GM19238 (cell line): ENCODE results near the gene YAP1.

Experiments used
- DNase-seq: peaks from one replicate; pipeline ENCODE4 v3.0.0; 2011; ENCODE audit warnings: low spot score; ENCODE audit not compliant: insufficient read length

YAP1 gene

DNA sequence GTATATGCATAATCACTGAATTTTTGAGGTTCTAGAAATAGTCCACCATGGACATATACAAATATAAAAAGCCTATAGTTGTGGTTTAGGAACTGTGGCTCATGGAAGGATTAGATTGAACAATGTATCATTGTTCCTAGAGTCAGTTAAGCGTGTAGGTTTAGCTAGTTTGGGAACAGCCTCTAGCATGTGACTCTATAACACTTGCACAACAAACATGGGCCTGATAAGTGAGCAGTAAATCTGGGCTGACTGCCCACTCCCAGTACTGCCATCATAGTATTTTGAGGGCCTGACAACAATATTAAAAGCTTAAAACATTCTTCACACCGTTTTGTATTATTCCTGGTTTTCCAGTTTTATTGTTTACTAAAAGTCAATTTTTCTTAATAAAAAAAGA lies 47.0 kb downstream of the YAP1 start:
- DNase-seq = no peak

DNA sequence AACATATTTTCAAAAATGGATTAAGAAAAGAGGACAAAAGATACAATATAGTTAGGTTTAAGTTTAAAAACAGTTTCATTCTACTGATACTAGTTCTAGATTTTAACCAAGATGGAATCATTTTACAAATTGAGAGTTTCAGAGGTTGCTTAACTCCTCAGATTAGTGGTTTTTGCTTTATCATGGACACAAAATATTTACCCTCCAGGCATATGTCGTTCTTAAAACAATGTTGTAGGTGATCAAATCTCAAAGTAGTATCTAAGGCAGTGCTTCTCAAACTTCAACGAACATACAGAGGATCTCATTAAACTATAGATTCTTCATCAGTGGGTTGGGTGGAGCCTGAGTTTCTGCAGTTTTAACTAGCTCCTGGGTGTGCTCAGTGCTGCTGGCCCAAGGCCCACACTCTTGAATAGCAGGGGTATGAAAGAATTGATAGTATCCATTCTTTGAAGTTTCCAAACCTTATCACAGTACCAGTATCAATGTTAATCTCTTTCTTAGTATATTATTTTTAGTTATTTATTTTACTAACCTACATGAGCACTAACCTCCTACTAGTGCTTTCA lies 48.0 kb downstream of the YAP1 start:
- no peak for DNase-seq

- DNase-seq = no peak
Measured at GRCh38 chr11:102163368-102163767, 53.1 kb downstream of the YAP1 start.

- DNase-seq = no peak
Measured at GRCh38 chr11:102166175-102167064, 56.2 kb downstream of the YAP1 start.

GRCh38 chr11:102168481-102168880 lies 58.2 kb downstream of the YAP1 start:
- DNase-seq = no peak

- no peak for DNase-seq
Measured at GRCh38 chr11:102171101-102171500, 60.9 kb downstream of the YAP1 start.

DNA sequence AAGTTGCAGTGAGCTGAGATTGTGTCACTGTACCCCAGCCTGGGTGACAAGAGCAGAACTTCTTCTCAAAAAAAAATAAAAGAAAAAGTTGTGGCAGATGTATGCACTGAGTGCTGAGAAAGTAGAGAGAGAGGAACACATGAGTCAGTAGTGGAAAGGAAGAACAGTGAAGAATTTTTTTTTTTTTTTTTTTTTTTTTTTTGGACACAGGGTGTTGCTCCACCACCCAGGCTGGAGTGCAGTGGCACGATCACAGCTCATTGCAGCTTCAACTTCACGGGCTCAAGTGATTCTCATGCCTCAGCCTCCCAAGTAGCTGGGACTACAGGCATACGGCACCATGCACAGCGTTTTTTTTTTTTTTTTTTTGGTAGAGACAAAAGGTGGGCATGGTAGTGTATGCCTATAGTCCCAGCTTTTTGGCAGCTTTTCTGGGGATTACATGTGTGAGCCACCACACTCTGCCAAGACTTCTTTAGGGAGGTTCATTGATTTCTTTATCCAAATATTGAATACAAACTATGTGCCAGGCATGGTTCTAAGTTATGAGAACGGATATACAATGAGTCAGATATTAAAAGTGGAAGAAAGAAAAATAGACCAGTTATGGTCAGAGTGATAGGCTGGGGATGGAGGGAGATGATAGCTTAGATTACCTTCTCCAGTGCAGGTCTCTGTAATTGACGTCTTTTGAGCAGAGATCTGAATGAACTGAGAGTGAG lies 62.0 kb downstream of the YAP1 start:
- no peak for DNase-seq

- no peak for DNase-seq
Measured at GRCh38 chr11:102177126-102177525, 66.9 kb downstream of the YAP1 start.

DNA sequence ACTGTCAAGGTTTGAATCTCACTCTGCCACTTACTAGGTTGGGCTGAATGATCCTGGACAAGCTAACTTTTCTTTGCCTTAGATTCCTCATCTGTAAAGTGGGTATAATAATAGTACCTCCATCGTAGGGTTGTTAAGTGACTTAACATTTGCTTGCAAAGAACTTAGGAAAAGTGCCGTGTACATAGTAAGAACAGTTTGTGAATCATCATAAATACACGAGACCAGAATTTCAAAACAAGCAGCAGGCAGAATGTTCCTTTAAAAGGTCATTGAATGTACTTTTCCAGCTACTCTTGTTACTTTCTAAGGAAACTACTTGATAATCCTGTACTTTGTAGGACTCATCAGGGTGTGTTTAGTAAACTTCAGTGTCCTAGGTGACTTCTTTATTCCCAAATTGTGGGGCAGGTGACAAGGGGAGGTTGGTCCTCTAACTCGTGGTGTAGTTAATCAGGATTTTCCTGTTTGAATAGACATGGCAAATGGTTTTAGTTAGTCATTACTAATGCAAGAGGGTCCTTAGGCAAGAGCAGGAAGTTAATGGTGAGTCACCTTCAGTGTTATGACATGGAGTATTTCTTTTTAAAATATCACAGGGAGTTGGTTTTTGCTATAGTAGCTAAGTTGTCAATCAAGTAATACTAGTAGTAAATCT lies 67.9 kb downstream of the YAP1 start:
- DNase-seq = no peak

GRCh38 chr11:102179371-102179770 lies 69.1 kb downstream of the YAP1 start:
- no peak for DNase-seq

DNA sequence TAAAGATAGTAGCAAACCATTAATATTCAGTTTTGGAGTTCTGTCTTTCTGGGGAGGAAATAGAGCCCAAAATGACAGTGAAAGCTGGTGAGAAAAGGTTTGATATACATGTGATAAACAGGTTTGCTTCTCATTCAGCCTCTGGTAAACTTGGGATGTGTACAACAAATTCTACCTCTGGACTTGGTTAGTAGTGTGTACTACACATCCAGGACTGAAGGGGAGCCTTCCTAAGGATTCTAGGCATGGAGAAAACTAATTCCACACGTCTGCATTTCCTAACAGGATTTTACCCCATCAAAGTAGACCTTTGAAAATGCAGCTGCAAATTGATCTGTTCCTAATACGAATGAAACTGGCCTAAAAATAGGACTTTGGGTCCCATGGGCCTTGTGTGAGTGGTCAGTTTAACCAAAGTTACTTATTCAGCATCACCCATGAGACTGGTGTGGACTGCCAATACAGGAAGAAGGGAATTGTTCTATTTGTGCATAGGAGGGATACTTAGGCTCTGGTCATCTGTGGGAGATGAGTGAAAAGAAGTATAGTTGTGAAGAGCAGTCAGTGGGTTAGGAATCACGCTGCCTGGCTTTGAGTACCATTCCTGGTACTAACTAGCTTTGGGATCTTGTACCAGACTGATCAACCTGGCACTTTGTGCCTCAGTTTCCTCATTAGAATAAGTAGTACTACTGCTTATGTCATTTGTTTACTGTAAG lies 74.2 kb downstream of the YAP1 start:
- no peak for DNase-seq

DNA sequence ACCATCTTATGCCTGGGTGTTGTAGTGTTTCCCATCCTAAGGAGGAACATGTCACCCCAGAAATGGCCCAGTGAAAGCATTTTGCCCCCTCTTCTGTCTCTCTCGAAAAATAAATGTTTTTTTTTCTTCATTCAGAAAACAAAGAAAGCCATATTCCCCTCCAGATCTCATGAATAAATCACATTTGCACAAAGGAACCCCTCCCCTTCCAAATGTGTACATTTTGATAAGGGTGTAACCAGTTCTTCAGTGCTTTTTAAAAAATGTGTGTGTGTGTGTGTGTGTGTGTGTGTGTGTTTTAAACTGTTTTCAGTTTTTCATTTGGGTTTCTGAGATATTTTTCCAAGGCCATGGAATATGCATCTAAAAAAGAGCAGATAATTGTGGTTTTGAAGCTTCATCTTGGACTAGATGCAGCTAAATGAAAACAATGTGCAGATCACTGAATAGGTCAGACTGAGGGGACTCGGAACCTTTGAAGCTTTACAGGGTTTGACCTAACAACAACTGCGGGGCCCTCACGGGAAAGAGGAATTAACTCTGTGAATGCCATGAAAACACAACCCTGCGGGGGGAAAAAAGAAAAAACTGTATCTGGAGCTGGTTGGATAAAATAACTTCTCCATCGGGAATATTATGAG lies 76.4 kb downstream of the YAP1 start:
- no peak for DNase-seq

DNA sequence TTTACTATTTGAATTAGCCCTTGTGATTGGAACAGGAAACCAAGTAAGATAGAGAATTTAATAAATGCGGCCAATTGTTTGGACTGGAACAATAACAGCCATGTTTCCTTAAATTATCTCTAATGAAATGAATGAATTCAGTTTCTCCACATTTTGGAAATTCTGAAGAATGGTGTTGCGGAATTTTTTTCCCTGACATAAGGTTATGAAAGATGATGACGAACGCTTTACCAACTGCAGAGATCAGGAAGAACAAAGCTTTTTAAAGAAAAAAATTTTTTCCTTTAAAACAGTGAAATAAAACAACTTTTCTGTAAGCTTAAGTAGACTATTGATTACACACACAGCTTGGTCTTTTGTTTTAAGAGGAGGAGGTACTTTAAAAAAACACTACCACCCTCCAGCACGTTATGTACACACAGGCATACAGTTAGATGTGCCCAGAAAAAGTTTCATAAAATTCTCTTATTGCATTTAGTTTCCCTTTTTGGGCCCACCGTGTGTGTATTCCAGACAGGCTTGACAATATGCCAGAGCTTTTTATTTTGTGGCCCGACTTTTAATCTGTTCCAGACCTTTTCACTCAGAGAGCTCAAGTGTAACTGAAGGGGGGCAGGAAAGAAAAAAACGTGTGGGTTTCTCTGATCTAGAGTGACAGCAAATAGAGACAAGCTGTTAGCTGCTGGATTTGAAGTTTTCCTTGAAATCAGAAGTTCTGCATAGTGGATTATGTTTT lies 77.3 kb downstream of the YAP1 start:
- no peak for DNase-seq

DNA sequence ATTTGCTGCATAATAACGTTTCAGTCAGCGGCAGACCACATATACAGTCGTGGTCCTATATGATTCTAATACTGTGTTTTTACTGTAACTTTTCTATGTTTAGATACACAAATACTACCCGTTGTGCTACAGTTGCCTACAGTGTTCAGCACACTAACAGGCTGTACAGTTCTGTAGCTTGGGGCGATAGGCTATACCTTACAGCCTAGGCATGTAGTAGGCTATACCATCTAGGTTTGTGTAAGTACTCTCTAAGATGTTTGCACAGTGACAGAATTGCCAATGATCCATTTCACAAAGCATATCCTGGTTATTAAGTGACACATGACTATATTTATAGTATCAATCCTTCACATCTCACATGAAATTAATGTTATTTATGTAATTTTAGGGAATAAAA lies 78.2 kb downstream of the YAP1 start:
- no peak for DNase-seq

- no peak for DNase-seq
Measured at GRCh38 chr11:102191832-102192231, 81.6 kb downstream of the YAP1 start.

DNA sequence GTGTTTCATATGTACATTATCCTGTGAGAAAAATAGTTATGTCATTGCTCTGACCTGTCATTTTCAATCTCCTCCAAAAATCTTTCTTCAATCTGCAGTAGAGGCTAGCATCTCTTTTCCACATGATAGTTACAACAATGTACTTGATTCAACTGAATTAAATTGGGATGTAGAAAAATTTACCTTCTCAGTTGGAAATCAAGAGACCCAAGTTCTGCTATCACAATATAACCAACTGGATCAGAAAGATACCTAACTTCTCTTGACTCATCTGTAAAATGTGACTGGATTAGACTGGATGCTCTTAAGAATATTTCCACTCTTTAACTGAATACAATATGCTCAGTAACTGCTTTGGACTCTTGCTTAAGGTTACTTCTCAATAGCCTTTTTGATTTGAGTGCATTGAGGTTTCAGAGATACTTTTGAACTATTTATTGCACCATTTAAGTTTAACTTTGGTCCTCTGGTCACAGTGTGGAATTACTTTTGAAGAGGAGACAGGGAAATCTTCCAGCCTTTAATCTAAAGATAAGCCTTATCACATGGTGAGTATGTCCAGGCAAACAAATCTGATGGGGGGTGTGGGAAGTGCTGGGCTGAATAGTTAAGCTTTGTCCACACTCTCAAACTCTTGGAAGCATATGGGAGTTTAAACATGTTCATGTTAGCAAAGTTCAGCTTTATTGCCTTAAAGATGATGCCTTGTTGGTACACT lies 82.3 kb downstream of the YAP1 start:
- DNase-seq = no peak

GRCh38 chr11:102194257-102194656 lies 84.0 kb downstream of the YAP1 start:
- DNase-seq = no peak

GRCh38 chr11:102194990-102195389 lies 84.7 kb downstream of the YAP1 start:
- DNase-seq = no peak

DNA sequence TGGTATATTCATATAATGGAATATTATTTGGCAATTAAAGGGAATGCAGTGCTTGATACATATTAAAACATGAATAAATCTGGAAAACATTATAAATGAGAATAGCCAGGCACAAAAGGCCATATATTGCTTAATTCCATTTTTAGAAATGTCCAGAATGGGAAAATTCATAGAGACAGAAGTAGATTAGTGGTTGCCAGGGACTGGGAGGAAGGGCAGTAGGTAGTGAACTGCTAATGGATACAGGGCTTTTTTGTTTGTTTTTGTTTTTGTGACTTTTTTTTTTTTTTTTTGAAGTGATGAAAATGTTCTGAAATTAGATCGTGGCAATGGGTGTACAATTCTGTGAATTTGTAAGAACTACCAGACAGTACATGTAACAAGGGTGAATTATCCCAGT lies 86.1 kb downstream of the YAP1 start:
- DNase-seq = no peak
